Measurements from ENCODE around the gene TANC1.

GRCh38 chr2:159010340-159010739 is 41.9 kb downstream of the TANC1 start:
- TF ChIP-seq POLR2A (IDR thresholded peaks at IDR 0.05; ENCODE audit: low read depth, low read length) (no peak), POLR2AphosphoS5 (IDR thresholded peaks at IDR 0.05; ENCODE audit: low read depth, low read length) (no peak), TAF1 (IDR thresholded peaks at IDR 0.05; ENCODE audit: borderline replicate concordance, low read depth, low read length) (no peak)

Measured in GM12892 (cell line).